DND-41 (cell line): ENCODE results near the gene FHIT.

Experiments used
- EZH2 ChIP-seq: IDR thresholded peaks from 3 replicates; pipeline ENCODE4 v1.6.1; 2012; ENCODE audit warnings: borderline replicate concordance, low read depth, mild to moderate bottlenecking, moderate library complexity, low read length, inconsistent platforms; ENCODE audit not compliant: severe bottlenecking
- TF ChIP-seq, protein P1 (sequence below): IDR thresholded peaks from 2 replicates; pipeline ENCODE4 v1.5.1; 2012; ENCODE audit warnings: borderline replicate concordance, low read length, moderate library complexity, mild to moderate bottlenecking; ENCODE audit not compliant: poor library complexity, severe bottlenecking; ENCODE audit errors: extremely low read depth

GRCh38 chr3:60580809-60581208 is 670.4 kb downstream of the FHIT start:
- TF ChIP-seq, protein P1, sequence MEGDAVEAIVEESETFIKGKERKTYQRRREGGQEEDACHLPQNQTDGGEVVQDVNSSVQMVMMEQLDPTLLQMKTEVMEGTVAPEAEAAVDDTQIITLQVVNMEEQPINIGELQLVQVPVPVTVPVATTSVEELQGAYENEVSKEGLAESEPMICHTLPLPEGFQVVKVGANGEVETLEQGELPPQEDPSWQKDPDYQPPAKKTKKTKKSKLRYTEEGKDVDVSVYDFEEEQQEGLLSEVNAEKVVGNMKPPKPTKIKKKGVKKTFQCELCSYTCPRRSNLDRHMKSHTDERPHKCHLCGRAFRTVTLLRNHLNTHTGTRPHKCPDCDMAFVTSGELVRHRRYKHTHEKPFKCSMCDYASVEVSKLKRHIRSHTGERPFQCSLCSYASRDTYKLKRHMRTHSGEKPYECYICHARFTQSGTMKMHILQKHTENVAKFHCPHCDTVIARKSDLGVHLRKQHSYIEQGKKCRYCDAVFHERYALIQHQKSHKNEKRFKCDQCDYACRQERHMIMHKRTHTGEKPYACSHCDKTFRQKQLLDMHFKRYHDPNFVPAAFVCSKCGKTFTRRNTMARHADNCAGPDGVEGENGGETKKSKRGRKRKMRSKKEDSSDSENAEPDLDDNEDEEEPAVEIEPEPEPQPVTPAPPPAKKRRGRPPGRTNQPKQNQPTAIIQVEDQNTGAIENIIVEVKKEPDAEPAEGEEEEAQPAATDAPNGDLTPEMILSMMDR: no peak
- no peak for TF ChIP-seq EZH2
